ENCODE results near the gene CARM1. TPM values are rescaled to one million over a fixed set of nuclear protein-coding genes. Genes with fewer than 3 reads are reported as not detected.
A peak's percentile ranks its signal among the peaks of the same experiment; 100 is the strongest.

CARM1 gene
- total and polyA plus RNA-seq, 2 of the 13 experiments (the other 11 are each of a cell fraction or from before 2014, with no cell fraction given) = 27.6 to 55.8 TPM

- TF ChIP-seq SNAPC4 (CRISPR knock-in tag; IDR thresholded peaks at IDR 0.05) = no peak
- TF ChIP-seq ZC3H13 (CRISPR knock-in tag; IDR thresholded peaks at IDR 0.05) = peak; percentile 75
- peak; percentile 81; the same call in 1 of the 2 replicates for TF ChIP-seq UBTF (CRISPR knock-in tag; IDR thresholded peaks at IDR 0.05)
- TF ChIP-seq WIZ (CRISPR knock-in tag; IDR thresholded peaks at IDR 0.05) = 0 out of 2 replicates have a peak, but pooled peaks have one; percentile 37
- peak; percentile 91 for TF ChIP-seq ZNF747 (CRISPR knock-in tag; IDR thresholded peaks at IDR 0.05; ENCODE audit: borderline replicate concordance)
- TF ChIP-seq ETS1 (CRISPR knock-in tag; IDR thresholded peaks at IDR 0.05) = no peak
- 0 out of 2 replicates have a peak, but pooled peaks have one; percentile 26 for TF ChIP-seq ZNF775 (CRISPR knock-in tag; IDR thresholded peaks at IDR 0.05; ENCODE audit: borderline replicate concordance)
- TF ChIP-seq ZBTB40 (IDR thresholded peaks at IDR 0.05) = no peak
- TF ChIP-seq ZBTB40 (CRISPR knock-in tag; IDR thresholded peaks at IDR 0.05) = peak; percentile 71
- TF ChIP-seq SPEN (CRISPR knock-in tag; IDR thresholded peaks at IDR 0.05; ENCODE audit: low read depth) = peak; percentile 86; the same call in 1 of the 2 replicates
These were observed 89.1 kb downstream of the CARM1 start, which contains the start of gene SMARCA4 (continued) for GRCh38 chr19:10960314-10961072.
